GM19372 (cell line): ENCODE measurements around the gene JPH3.
"Not testable (repeated sequence)": the region's sequence is repeated elsewhere in the genome, so short reads cannot be mapped to it uniquely, and the experiment has no call there.

Source experiments
- ATAC-seq: cut with Tn5 transposase; IDR thresholded peaks from one replicate; pipeline ENCODE4 v1.9.1; 2021; ENCODE audit warnings: mild to moderate bottlenecking, low read depth, moderate library complexity; ENCODE audit not compliant: unreplicated experiment

The JPH3 gene

GRCh38 chr16:87677830-87678229 is 75.5 kb downstream of the JPH3 start:
- ATAC-seq, result no peak

- ATAC-seq, result no peak
Observed at GRCh38 chr16:87678618-87679017, 76.3 kb downstream of the JPH3 start.

GRCh38 chr16:87679593-87680271 is 77.4 kb downstream of the JPH3 start:
- ATAC-seq, result no peak

DNA sequence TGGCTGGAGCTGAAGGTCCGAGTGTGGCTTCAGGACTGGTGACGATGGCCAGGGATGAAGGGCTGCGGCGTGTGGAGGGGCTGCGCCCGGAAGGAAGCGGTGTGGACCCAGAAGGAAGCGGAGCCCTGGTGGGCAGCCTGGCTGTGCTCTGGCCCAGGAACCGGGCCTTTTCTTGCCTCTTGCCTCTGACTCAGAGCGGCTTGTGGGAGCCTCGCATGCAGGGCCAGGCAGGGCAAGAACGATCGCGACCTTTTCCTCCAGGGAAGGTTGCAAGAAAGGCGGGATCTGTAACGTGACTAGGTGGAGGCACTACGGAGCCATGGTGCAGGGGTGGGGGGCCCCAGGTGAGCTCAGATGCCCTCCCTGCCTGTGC is 78.0 kb downstream of the JPH3 start:
- no peak for ATAC-seq

DNA sequence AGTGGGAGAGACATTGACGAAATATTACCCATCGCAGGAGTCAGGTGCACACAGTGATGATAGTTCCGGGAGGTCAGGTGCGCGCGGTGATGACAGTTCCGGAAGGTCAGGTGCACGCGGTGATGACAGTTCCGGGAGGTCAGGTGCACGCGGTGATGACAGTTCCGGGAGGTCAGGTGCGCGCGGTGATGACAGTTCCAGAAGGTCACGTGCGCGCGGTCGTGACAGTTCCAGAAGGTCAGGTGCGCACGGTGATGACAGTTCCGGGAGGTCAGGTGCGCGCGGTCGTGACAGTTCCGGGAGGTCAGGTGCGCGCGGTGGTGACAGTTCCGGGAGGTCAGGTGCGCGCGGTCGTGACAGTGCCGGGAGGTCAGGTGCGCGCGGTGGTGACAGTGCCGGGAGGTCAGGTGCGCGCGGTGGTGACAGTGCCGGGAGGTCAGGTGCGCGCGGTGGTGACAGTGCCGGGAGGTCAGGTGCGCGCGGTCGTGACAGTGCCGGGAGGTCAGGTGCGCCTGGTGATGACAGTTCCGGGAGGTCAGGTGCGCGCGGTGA is 78.8 kb downstream of the JPH3 start:
- not testable (repeated sequence) for ATAC-seq

DNA sequence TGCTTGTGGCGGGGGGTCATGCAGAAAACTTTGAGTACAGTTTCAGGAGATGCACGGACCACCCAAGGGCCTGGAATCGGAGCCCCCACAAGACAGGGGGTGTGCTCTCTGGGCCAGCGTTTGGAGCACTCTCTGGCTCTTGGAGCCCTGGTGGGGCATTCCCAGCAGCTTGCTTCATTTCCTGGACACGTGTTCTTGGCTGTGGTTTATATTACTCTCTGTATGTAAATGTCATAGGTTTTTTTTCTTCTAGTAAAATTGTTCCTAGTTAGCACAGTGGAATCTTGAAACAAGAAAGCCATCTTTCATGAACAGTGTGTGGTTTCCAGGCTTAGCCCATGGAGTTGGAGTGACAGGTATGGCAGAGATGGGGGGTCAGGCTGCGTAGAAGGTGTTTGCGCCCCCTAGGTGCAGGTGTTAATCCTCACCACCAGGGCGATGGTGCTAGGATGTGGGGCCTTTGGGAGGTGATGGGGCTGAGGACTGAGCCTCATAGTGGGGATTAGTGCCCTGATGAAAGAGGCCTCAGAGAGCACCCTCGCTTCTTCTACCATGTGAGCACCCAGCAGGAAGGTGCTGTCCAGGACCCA is 79.8 kb downstream of the JPH3 start:
- ATAC-seq, result no peak

GRCh38 chr16:87682852-87683399 is 80.6 kb downstream of the JPH3 start:
- ATAC-seq, result no peak

DNA sequence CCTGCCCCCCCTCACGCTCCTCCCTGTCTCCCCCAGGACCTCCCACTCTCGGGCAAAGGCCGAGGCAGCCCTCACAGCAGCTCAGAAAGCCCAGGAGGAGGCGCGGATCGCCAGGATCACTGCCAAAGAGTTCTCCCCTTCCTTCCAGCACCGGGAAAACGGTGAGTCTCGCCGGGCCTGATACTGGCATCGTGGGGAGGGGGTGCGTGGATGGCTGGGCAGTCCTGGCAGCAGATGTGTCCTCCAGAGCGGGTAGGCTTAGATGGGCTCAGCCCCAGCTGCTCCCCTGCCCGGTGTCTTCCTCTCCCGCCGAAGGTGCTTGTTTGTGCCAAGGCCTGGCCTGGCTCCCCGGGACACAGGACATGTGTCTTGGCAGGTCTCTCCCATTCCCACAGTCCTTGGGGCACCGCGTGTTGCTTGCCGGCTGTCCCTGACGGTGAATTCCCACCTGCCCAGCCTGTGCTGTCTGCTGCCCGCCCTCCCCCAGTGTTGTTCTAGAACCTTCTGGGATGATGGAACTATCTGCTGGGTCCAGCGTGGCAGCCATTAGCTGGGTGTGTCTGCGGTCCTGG is 81.9 kb downstream of the JPH3 start:
- no peak for ATAC-seq

GRCh38 chr16:87684711-87685404 is 82.5 kb downstream of the JPH3 start:
- ATAC-seq, result no peak

- no peak for ATAC-seq
Observed at GRCh38 chr16:87685405-87685755, 83.1 kb downstream of the JPH3 start.

DNA sequence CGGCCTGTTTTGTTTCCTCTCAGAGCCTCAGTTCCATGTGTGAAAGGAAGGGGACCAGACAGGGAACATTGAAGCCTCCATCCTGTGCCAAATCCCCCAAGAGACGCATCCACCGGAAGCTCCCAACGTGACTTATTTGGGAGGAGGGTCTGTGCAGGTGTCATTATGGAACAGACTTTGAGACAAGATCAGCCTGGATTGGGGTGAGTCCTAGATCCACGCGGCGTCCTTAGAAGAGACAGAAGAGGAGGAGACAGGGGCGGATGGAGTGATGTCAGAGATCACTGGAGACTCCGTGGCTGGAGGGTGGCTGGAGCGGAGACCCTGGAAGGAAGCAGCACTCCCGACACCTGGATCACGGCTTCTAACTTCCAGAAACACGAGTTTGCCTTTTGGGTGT is 83.5 kb downstream of the JPH3 start:
- ATAC-seq, result no peak

DNA sequence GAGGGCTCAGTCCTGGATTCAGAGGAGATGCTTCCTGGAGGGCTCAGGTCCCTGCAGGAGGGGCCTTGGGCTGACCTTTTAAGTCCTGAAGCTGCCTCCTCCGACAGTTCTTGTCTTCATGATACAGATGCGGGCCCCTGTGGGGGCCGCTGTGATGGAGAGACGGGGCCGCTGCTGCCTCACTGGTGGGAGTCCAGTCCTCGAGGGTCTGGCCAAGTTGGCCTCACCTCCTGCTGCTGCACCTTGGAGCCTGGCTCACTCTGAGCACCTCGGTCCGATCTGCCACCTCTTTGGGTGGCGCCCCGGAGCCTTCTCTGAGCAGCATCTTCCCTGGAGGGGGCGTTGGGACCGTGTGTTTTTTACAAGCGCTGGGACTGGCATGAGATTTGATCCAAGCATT is 84.4 kb downstream of the JPH3 start:
- ATAC-seq, result no peak

- no peak for ATAC-seq
Observed at GRCh38 chr16:87687126-87687910, 85.0 kb downstream of the JPH3 start.

DNA sequence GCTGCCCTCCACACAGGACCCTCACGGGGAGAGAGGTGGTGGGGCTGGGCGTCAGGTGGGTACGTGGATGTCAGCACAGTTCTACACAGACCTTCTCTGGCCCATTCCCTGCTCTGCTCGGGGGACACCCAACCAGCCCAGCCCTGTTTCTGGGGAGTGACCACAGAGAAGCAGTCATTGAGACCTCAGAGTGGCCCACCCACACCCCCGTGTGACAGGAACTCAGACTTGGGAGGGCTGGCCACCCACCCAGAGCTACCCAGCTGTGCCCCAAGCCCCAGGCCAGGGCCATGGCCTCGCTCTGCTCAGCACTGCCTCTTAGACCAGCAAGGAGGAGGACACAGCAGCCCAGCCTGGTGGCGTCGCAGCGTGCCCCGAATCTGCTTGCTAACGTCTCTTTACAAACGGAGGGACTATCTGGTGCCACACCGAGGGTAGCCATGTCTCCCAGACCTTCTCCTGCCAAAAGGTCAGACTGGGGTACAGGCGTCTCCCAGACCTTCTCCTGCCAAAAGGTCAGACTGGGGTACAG is 85.8 kb downstream of the JPH3 start:
- ATAC-seq, result no peak

GRCh38 chr16:87688876-87689815 is 86.8 kb downstream of the JPH3 start:
- no peak for ATAC-seq

GRCh38 chr16:87689956-87690465 is 87.7 kb downstream of the JPH3 start:
- ATAC-seq, result no peak

DNA sequence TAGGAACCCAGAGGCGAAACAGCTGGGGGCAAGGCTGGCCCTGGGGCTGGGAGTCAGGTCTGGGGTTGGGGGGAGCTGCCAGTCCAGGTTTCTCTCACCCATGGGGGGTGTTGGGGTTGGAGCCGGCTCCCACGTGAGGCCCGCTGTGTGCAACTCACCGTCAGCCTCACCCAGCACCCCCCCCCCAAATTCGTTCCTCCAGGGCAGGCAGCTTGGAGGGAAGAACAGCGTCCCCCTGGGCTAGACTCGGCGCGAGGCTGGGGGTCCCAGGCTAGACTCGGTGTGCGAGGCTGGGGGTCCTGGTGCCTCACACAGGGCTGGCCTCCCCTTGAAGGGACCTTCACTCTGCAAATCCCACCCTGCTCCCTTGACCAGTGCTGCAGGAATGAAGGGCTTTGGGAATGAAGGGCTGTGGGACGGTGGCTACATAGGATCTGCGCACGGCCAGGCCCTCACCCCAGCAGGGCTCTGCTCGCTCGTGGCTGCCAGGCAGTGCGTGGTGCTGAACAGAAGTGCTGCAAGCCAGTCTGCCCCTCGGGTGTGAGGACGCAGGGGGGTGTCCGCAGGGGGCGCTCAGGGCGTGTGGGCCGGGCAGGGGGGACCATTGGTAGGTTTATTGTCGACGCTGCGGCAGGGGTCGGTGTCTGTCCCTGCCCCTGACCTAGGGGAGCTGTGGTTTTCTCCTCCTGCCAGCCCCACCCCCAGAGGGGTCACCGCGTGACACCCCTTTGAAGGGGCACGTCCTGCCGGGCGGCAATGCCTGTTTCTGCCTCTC is 88.8 kb downstream of the JPH3 start:
- no peak for ATAC-seq

DNA sequence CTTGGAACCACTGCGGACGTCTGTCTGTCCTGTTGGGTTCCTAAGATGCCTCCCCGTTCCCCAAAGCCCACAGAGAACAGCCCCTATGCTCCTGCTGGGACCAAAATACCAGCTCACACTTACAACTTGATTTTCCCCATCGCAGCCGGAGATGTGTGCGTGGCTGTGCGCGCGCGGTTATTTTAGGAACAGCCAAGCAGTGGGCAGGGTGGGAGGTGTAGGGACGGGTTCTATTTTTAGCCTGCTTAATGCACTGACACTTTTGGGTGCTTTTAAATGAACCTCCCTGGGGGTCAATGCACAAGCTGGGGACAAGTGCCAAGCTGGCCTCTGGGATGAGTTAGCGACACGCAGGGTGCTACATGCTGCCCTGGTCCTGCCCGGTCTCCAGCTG is 89.4 kb downstream of the JPH3 start:
- no peak for ATAC-seq
